Measurements from ENCODE around the gene BPIFA3. TPM values are rescaled to one million over a fixed set of nuclear protein-coding genes. Genes with fewer than 3 reads are reported as not detected.

Gene BPIFA3
- total RNA-seq, 2 donors from 2014 or later = 7.7 TPM; not detected in 1

- no peak overlapping the region for H3K4me3 ChIP-seq
- TF ChIP-seq POLR2AphosphoS5 (IDR thresholded peaks at IDR 0.05) (no peak), POLR2A (IDR thresholded peaks at IDR 0.05) (no peak), CTCF (IDR thresholded peaks at IDR 0.05) (no peak)
- H3K4me1 ChIP-seq (replicated peaks) = no peaks in the 10 kb centered on the region
- no peaks in the 10 kb centered on the region for H3K27me3 ChIP-seq (replicated peaks; ENCODE audit: insufficient read depth)
- H3K27ac ChIP-seq = no peak overlapping the region
- DNase-seq (ENCODE audit: low spot score) = no peak
- 53% methylated on average over 7 of the region's 7 CpGs for WGBS
- intact Hi-C loops (cut with DNase I) = no loop called here
- H3K9me3 ChIP-seq = no peaks in the 10 kb centered on the region
- H3K36me3 ChIP-seq = no peaks in the 10 kb centered on the region
Measured at GRCh38 chr20:33242319-33243100, 25.4 kb downstream of the BPIFA3 start.

GRCh38 chr20:33246077-33246476 lies 28.9 kb downstream of the BPIFA3 start:
- intact Hi-C loops (cut with DNase I) = no loop called here

GRCh38 chr20:33249456-33249855 lies 32.3 kb downstream of the BPIFA3 start:
- no peak for DNase-seq (ENCODE audit: low spot score)
- Histone ChIP-seq H3K27me3 (replicated peaks; ENCODE audit: insufficient read depth) (peaks cover 2% of the 10 kb centered on the region), H3K27ac (no peak overlapping the region), H3K4me1 (replicated peaks) (no peaks in the 10 kb centered on the region), H3K4me3 (no peak overlapping the region), H3K36me3 (no peaks in the 10 kb centered on the region), H3K9me3 (no peaks in the 10 kb centered on the region)
- TF ChIP-seq CTCF (IDR thresholded peaks at IDR 0.05) = no peak
- no peak for TF ChIP-seq POLR2A (IDR thresholded peaks at IDR 0.05)
- no peak for TF ChIP-seq POLR2AphosphoS5 (IDR thresholded peaks at IDR 0.05)
- 88% methylated on average over 1 of the region's 1 CpG for WGBS
- intact Hi-C loops (cut with DNase I) = no loop called here

More at GRCh38 chr20:33246077-33246476, 28.9 kb downstream of the BPIFA3 start:
- Histone ChIP-seq H3K27ac (no peak overlapping the region), H3K27me3 (replicated peaks; ENCODE audit: insufficient read depth) (peaks cover 2% of the 10 kb centered on the region), H3K4me1 (replicated peaks) (no peaks in the 10 kb centered on the region), H3K36me3 (no peaks in the 10 kb centered on the region), H3K4me3 (no peak overlapping the region), H3K9me3 (no peaks in the 10 kb centered on the region)
- no peak for DNase-seq (ENCODE audit: low spot score)
- WGBS = 70% methylated on average over 3 of the region's 3 CpGs
- TF ChIP-seq POLR2A (IDR thresholded peaks at IDR 0.05) = no peak
- no peak for TF ChIP-seq POLR2AphosphoS5 (IDR thresholded peaks at IDR 0.05)
- no peak for TF ChIP-seq CTCF (IDR thresholded peaks at IDR 0.05)

GRCh38 chr20:33250666-33251065 lies 33.5 kb downstream of the BPIFA3 start:
- H3K36me3 ChIP-seq = no peaks in the 10 kb centered on the region
- no peaks in the 10 kb centered on the region for H3K4me1 ChIP-seq (replicated peaks)
- H3K27me3 ChIP-seq (replicated peaks; ENCODE audit: insufficient read depth) = peaks cover 2% of the 10 kb centered on the region
- TF ChIP-seq POLR2AphosphoS5 (IDR thresholded peaks at IDR 0.05) (no peak), CTCF (IDR thresholded peaks at IDR 0.05) (no peak), POLR2A (IDR thresholded peaks at IDR 0.05) (no peak)
- DNase-seq (ENCODE audit: low spot score) = no peak
- 75% methylated on average over 1 of the region's 2 CpGs for WGBS
- H3K4me3 ChIP-seq = no peak overlapping the region
- no peaks in the 10 kb centered on the region for H3K9me3 ChIP-seq
- no peak overlapping the region for H3K27ac ChIP-seq
- intact Hi-C loops (cut with DNase I) = no loop called here

GRCh38 chr20:33251496-33251895 lies 34.3 kb downstream of the BPIFA3 start:
- Histone ChIP-seq H3K36me3 (no peaks in the 10 kb centered on the region), H3K27me3 (replicated peaks; ENCODE audit: insufficient read depth) (peaks cover 2% of the 10 kb centered on the region), H3K4me3 (no peak overlapping the region), H3K4me1 (replicated peaks) (no peaks in the 10 kb centered on the region), H3K27ac (no peak overlapping the region), H3K9me3 (no peaks in the 10 kb centered on the region)
- no peak for DNase-seq (ENCODE audit: low spot score)
- intact Hi-C loops (cut with DNase I) = no loop called here
- TF ChIP-seq POLR2A (IDR thresholded peaks at IDR 0.05) (no peak), POLR2AphosphoS5 (IDR thresholded peaks at IDR 0.05) (no peak), CTCF (IDR thresholded peaks at IDR 0.05) (no peak)
- WGBS = 66% methylated on average over 3 of the region's 3 CpGs

Data from prostate gland (tissue), 2 donors.